GM18861 (cell line): ENCODE measurements around the gene TNIP3.
A peak's percentile ranks its signal among the peaks of the same experiment; 100 is the strongest.
"Not testable (repeated sequence)": the region's sequence is repeated elsewhere in the genome, so short reads cannot be mapped to it uniquely, and the experiment has no call there.

Source experiments
- ATAC-seq: cut with Tn5 transposase; IDR thresholded peaks from one replicate; pipeline ENCODE4 v1.9.1; 2021; ENCODE audit not compliant: unreplicated experiment

Gene TNIP3

GRCh38 chr4:121180558-121180957, 16.4 kb upstream of the TNIP3 start:
- ATAC-seq = no peak

GRCh38 chr4:121177246-121178137, 13.4 kb upstream of the TNIP3 start:
- ATAC-seq = no peak

- ATAC-seq = no peak
Observed at GRCh38 chr4:121176082-121176934, 12.2 kb upstream of the TNIP3 start.

GRCh38 chr4:121171477-121171876, 7.4 kb upstream of the TNIP3 start:
- not testable (repeated sequence) for ATAC-seq

GRCh38 chr4:121168446-121169281, 4.5 kb upstream of the TNIP3 start:
- peak; percentile 86 for ATAC-seq

- no peak for ATAC-seq
Observed at GRCh38 chr4:121166976-121167375, 2.9 kb upstream of the TNIP3 start.

GRCh38 chr4:121165206-121165605, 1.1 kb upstream of the TNIP3 start:
- no peak for ATAC-seq

GRCh38 chr4:121156822-121157769, 7.0 kb downstream of the TNIP3 start:
- no peak for ATAC-seq

- ATAC-seq = no peak
Observed at GRCh38 chr4:121155893-121156292, 8.2 kb downstream of the TNIP3 start.

- ATAC-seq = peak; percentile 47
Observed at GRCh38 chr4:121154103-121154515, 10.0 kb downstream of the TNIP3 start.

- no peak for ATAC-seq
Observed at GRCh38 chr4:121151942-121152341, 12.2 kb downstream of the TNIP3 start.

- no peak for ATAC-seq
Observed at GRCh38 chr4:121150486-121150885, 13.6 kb downstream of the TNIP3 start.

GRCh38 chr4:121150003-121150402, 14.1 kb downstream of the TNIP3 start:
- ATAC-seq = no peak

GRCh38 chr4:121148621-121149020, 15.5 kb downstream of the TNIP3 start:
- ATAC-seq = no peak

GRCh38 chr4:121148000-121148399, 16.1 kb downstream of the TNIP3 start:
- no peak for ATAC-seq

- ATAC-seq = no peak
Observed at GRCh38 chr4:121146530-121146929, 17.6 kb downstream of the TNIP3 start.

GRCh38 chr4:121145430-121145829, 18.7 kb downstream of the TNIP3 start:
- no peak for ATAC-seq

GRCh38 chr4:121144021-121144420, 20.1 kb downstream of the TNIP3 start:
- no peak for ATAC-seq

- ATAC-seq = no peak
Observed at GRCh38 chr4:121143131-121143530, 21.0 kb downstream of the TNIP3 start.
